HG03521 (cell line): ENCODE data around the gene DOK4.
A peak's percentile ranks its signal among the peaks of the same experiment; 100 is the strongest.

Experiments
- ATAC-seq: cut with Tn5 transposase; IDR thresholded peaks from one replicate; pipeline ENCODE4 v1.9.1; 2021; ENCODE audit warnings: mild to moderate bottlenecking, moderate library complexity; ENCODE audit not compliant: unreplicated experiment

DOK4 gene

GRCh38 chr16:57478396-57479204 is 7.7 kb downstream of the DOK4 start:
- ATAC-seq, result no peak

GRCh38 chr16:57477531-57478202 is 8.6 kb downstream of the DOK4 start:
- no peak for ATAC-seq

GRCh38 chr16:57476546-57477410 is 9.5 kb downstream of the DOK4 start:
- no peak for ATAC-seq

GRCh38 chr16:57475711-57476339 is 10.5 kb downstream of the DOK4 start:
- ATAC-seq, result peak; percentile 93

GRCh38 chr16:57474671-57475661 is 11.3 kb downstream of the DOK4 start:
- ATAC-seq, result no peak

GRCh38 chr16:57473906-57474305 is 12.4 kb downstream of the DOK4 start:
- ATAC-seq, result no peak

GRCh38 chr16:57473176-57473840 is 13.0 kb downstream of the DOK4 start:
- ATAC-seq, result no peak

GRCh38 chr16:57472665-57473060 is 13.6 kb downstream of the DOK4 start:
- no peak for ATAC-seq

- no peak for ATAC-seq
Measured at GRCh38 chr16:57471852-57472664, 14.2 kb downstream of the DOK4 start.

- ATAC-seq, result no peak
Measured at GRCh38 chr16:57471209-57471608, 15.1 kb downstream of the DOK4 start.

- no peak for ATAC-seq
Measured at GRCh38 chr16:57470711-57471110, 15.6 kb downstream of the DOK4 start.

GRCh38 chr16:57469917-57470470 is 16.3 kb downstream of the DOK4 start:
- ATAC-seq, result no peak

- ATAC-seq, result no peak
Measured at GRCh38 chr16:57469046-57469445, 17.2 kb downstream of the DOK4 start.

GRCh38 chr16:57468346-57468745 is 17.9 kb downstream of the DOK4 start:
- ATAC-seq, result no peak

GRCh38 chr16:57464523-57464922 is 21.8 kb downstream of the DOK4 start:
- no peak for ATAC-seq

GRCh38 chr16:57462978-57463362 is 23.3 kb downstream of the DOK4 start:
- no peak for ATAC-seq

GRCh38 chr16:57462209-57462977 is 23.9 kb downstream of the DOK4 start, which contains the start of gene POLR2C:
Gene POLR2C, plus strand, starts transcription at chr16:57462679. Its CDS starts 46 bp downstream, at chr16:57462725.
- peak; percentile 89 for ATAC-seq
